DMS53 treated with DMSO at 0.1 percent for 48 hours (cell line): ENCODE measurements around the gene ARPC1A.
"Not testable (repeated sequence)": the region's sequence is repeated elsewhere in the genome, so short reads cannot be mapped to it uniquely, and the experiment has no call there.

Experiments used
- DNase-seq: peaks from one replicate; lab custom pipeline; 2025; ENCODE audit not compliant: unreplicated experiment; lab: John Stamatoyannopoulos, UW

The ARPC1A gene

DNA sequence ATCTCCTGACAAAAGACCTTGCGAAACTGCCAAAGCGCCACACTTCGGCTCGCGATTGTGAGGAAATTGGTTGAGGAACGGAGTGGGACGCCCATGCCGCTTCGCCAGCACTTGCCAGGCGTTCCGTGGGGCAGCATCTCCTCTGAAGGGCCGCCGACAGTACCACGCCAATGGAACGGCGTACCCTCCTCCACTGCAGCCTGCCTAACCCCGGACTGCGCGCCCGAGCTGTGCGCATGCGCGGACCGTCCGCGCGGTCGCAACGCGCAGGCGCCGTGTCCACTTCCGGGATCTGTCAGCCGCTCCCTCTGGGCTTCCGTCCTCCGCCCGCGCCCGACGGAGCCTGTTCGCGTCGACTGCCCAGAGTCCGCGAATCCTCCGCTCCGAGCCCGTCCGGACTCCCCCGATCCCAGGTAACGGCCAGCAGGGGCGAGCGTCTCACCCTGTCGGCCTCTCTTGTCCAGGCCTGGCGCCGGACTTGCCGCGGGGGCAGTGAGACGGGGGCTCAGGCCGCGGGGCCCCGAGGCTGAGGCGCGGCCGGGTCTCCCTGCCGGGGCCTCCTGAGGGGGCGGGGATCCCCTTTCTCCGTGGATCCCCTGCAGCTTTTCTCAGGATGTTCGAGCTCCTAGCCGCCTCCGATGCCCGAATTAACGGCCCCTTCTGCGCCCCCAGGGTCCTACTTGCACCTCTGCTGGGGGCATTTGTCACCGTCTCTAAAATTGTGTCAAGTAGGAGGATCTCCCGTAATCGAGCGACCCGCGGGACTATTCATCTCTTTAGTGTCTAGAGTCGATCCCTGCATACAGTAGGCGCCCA is at the start of gene ARPC1A:
TSS of gene ARPC1A (plus strand) at position 307 of the 816 bp plus-strand sequence. CDS start 7,456 bp downstream, outside the sequence.
- DNase-seq = peak; percentile 93

DNA sequence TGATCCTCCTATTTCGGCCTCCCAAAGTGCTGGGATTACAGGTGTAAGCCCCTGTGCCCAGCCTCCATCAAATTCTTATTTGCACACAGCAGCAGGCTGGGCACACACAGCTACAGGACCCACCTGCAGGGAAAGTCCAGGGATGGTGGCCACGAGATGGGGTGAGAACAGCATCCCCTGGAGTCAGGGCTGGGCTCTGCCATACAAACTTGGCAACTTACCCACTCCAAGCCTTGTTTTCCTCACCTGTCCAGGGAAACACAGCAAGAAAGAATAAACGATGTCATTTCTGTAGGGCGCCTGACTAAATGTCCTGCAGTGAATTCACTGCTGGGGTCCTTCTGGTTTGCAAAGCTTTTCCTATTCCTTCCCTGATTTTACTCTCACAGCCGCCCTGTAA is 47.5 kb upstream of the ARPC1A start:
- DNase-seq = no peak

DNA sequence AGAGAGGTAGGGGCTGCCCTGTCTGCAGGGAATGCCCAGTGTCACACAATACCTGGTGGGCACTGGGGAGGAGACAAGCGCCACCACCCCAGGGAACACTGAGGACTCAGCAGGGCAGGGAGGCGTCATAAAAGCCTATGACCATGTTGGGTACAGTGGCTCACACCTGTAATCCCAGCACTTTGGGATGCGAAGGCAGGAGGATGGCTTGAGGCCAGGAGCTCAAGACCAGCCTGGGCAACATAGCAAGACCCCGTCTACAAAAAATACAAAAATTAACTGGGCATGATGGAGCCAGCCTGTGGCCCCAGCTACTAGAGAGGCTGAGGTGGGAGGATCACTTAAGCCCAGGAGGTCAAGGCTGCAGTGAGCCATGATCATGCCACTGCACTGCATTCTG is 41.5 kb upstream of the ARPC1A start:
- not testable (repeated sequence) for DNase-seq

DNA sequence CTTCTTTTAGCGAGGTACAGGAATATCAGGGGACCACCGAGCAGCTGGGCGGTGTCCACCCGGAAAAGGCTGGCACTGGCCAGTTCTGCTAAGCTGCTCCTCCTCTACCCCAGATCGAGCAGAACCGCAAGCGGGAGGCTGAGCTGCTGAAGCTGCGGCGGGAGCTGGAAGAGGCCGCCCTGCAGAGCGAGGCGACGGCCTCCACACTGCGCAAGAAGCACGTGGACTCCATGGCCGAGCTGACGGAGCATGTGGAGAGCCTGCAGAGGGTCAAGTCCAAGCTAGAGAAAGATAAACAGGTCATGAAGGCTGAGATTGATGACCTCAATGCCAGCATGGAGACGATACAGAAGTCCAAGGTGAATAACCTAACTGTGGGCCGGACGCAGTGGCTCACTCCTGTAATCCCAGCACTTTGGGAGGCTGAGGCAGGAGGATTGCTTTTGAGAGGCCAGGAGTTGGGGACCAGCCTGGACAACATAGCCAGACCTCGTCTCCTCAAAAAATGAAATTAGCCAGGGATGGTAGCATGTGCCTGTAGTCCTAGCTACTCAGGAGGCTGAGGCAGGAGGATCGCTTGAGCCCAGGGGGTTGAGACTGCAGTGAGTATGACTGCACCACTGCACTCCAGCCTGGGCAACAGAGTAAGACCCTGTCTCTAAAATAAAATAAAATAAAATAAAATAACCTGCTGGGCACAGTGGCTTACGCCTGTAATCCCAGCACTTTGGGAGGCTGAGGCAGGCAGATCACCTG is 37.7 kb upstream of the ARPC1A start:
- no peak for DNase-seq

DNA sequence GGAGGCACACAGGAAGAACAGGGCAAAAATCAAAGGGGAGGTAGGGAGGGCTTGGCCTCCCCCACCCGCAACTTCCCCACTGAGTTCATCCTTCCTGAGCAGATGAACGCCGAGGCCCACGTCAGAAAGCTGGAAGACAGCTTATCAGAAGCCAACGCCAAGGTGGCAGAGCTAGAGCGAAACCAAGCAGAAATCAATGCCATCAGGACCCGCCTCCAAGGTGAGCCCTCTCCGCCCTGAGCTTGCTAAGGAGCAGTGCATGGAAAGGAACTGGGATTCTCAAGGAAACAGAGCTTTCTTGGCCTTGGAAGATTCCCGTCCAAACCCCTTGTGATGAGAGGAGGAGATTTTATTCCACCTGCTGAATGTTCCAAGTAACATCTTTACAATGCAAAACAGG is 36.5 kb upstream of the ARPC1A start:
- DNase-seq = no peak

DNA sequence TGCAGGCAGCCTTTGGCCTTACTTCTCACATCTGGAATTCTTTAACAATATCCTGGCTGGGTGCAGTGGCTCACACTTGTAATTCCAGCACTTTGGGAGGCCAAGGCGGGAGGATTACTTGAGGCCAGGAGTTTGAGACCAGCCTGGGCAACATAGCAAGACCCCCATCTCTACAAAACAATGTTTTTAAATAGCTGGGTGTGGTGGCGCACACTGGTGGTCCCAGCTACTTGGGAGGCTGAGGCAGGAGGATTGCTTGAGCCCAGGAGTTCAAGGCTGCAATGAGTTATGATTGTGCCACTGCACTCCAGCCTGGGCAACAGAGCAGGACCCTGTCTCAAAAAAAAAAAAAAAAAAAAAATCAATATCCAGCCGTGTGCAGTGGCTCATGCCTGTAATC is 35.5 kb upstream of the ARPC1A start:
- not testable (repeated sequence) for DNase-seq

DNA sequence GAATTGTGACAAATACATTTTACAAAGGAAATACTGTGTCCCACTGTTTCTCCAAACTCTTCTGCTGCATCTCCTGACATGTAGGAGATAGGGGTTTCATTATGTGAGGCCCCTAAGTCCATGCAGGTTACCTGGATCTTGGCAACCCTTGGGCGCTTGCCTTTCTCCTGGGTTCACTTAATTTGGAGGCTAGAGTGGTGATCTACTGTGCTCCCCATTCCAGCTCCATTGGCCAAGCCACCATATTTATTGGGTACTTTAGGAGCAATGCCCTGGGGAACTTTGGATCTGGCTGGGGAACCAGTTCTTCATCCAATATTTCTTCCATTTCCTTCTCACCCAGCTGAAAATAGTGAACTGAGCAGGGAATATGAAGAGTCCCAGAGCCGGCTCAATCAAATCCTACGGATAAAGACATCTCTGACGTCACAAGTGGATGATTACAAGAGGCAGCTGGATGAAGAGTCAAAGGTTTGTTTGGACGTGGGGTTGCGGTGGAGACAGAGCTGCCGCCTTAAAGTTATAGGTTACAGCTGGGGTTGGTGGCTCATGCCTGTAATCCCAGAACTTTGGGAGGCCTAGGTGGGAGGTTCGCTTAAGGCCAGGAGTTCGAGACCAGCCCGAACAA is 34.6 kb upstream of the ARPC1A start:
- DNase-seq = peak; percentile 75

DNA sequence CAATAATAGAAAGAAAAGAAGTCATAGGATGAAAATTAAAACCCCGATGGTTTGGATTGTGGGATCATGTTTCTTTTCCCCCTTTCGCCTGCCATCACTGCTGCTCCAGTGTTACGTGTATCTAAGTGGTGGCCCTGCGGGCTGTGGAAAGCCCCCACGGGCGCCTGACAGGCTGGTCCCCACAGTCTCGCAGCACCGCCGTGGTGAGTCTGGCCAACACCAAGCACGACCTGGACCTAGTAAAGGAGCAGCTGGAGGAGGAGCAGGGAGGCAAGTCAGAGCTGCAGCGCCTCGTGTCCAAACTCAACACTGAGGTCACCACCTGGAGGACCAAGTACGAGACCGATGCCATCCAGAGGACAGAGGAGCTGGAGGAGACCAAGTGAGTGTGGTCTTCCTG is 33.6 kb upstream of the ARPC1A start:
- DNase-seq = no peak

DNA sequence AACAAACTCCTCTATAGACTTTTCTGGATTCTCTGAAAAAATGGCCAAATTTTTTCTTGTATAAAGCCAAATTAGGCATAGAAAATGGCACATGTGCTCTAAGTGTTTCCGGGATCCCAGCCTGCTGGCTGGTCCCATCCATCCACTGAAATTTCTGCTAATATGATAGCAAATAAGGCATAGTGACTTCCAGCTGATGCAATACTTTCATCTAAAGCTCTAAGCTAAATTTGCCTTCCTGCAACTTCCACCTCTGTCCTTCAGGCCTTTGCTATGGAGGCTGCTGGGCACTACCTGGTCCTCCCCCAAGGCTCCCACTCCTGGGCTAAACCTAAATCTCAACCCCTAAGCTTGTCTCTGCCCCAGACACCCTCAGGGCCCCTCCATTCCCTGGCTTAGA is 32.5 kb upstream of the ARPC1A start:
- DNase-seq = no peak

DNA sequence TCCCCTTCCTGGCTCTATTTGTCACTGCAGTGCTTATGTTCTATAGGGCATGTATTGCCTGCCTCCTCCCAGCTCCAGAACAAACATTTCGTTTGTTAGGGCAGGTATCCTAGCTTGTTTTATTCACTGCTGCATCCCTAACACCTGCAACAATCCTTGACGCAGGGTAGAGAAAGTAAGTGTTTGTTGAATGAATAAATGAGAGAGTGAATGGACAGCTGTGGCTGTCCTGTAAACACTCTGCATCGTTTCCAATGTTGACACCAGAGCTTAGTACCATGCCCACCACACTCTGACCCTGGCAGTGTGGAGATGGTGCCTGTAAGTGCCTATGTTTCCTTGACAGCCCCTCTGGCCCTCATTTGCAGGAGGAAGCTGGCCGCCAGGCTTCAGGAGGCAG is 32.0 kb upstream of the ARPC1A start:
- DNase-seq = no peak

DNA sequence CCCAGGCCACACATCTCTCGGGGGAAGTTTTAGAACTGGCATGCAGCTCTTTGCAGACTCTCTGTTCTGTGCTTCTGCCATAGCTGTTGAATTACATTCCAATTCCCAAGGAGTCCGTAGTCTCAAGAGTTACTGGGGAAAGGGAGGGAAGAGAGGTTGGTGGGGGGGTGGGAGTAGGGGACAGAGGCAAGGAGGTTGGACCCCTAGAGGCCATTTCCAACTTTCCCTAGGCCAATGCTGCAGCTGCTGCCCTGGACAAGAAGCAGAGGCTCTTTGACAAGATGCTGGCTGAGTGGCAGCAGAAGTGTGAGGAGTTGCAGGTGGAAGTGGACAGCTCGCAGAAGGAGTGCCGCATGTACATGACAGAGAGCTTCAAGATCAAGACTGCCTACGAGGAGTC is 29.2 kb upstream of the ARPC1A start:
- no peak for DNase-seq

DNA sequence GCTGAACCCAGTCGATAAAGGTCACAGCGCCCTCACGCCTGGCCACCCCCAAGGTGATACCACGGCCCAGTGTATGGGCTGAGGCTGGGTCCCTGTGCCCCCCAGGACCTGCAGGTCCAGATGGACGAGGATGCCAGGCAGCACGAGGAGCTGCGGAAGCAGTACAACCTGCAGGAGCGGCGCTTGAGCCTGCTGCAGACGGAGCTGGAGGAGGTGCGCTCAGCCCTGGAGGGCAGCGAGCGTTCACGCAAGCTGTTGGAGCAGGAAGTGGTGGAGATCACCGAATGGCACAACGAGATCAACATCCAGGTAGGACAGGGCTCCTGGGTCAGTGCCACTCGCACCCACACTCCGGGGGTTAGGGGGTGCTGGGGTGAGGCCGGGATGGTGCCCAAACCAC is 24.2 kb upstream of the ARPC1A start:
- DNase-seq = no peak

DNA sequence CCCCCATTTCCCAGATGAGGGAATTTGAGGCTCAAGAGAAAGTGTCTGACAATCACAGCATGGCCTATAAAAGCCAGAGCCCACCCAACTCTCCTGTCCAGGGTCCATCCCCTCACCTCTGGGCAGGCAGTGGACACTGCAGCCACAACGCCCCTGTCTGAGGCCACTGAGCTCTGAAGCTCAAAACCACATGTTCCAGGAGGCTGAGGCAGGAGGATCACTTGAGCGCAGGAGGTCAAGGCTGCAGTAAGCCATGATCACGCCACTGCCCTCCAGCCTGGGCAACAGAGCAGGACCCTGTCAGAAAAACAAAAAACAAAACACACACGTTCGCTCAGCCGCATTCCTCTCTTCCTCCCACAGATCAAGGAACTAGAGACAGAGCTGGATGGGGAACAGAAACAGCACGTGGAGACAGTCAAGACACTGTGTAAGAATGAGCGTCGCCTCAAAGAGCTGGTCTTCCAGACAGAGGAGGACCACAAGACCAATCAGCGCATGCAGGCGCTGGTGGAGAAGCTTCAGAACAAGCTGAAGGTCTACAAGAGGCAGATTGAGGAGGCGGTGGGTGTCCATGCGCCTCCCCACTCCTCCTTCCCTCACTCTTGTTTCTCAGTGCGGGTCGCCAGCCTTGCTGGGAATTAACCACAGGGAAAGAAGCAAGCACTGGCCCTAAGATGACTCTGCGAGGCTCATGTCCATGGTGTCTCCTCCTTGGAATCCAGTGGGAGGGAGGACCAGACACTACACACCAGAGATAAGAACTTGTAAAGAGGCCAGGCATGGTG is 20.0 kb upstream of the ARPC1A start:
- DNase-seq = no peak

DNA sequence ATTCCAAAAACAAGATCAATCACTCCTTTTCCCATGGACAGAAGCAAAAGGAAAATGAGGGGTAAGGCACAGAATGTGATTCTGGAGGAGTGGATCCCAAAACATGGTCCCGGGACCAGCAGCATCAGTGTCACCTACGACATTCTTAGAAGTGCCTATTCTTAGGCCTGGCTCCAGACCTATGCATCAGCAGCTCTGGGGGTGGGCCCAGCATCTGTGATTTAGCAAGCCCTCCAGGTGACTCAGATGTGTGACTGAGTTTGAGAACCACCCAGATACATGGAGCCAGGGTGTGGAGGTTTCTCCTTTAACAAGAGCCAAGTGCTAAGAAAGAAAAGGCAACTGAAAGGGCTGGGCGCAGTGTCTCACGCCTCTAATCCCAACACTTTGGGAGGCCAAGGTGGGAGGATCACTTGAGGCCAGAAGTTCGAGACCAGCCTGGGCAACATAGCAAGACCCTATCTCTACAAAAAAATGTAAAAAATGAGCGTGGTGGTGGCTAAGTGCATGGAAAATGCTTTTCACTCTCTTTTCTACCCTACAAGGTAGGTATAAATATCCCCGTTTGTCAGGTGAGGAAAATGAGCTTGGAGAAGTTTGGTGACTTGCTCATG is 17.1 kb upstream of the ARPC1A start:
- no peak for DNase-seq

DNA sequence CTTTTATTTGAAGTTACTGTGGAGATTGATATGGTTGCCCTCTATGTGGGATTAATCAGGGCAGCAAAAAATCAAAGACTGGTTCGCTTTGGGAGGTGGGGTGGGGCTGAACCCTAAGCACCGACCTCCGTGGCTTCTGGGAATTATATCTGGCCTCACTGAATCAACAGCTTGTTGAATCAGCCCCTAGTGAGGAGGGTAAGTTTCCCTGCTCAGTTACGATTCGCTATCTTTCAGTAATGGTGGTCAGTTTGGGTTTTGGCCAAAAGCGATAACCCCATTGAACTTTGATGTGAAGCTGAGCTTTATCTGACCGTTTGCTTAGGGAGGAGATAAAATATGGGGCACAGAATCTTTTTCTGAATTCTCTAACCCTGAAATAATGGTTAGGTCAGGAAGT is 16.6 kb upstream of the ARPC1A start:
- no peak for DNase-seq

DNA sequence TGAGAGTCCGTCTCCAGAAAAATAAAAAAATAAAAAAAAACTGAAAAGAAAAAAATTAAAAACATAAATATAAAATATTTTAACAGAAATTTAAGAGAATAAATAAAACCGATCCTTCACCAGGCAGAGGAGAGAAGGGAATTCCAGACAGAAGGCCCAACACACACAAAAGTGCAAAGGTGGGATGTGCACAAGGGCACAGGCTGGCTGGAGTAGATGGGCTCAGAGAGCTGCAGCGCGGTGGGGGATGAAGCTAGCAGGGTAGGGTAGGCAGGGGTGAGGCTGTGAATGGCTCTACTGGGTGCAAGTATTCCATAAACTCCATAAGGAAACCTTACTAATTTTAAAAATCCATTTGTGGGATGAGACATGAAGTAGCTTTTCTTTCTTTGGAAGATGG is 15.7 kb upstream of the ARPC1A start:
- no peak for DNase-seq

DNA sequence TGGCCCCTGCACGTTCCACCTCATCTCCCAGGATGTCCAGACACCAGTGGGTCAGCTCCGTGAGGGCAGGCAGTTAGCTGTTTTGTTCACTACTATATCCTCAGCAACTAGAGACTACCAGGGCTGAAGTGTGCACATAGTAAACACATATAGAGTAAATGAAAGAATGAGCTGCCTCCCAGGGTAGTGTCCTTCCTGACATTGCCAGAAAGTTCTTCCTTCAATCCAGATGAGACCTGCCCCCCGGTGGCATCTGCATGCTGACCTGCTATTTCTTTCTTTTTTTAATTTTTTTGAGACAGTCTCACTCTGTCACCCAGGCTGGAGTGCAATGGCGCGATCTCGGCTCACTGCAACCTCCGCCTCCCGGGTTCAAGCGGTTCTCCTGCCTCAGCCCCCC is 14.0 kb upstream of the ARPC1A start:
- DNase-seq = no peak

DNA sequence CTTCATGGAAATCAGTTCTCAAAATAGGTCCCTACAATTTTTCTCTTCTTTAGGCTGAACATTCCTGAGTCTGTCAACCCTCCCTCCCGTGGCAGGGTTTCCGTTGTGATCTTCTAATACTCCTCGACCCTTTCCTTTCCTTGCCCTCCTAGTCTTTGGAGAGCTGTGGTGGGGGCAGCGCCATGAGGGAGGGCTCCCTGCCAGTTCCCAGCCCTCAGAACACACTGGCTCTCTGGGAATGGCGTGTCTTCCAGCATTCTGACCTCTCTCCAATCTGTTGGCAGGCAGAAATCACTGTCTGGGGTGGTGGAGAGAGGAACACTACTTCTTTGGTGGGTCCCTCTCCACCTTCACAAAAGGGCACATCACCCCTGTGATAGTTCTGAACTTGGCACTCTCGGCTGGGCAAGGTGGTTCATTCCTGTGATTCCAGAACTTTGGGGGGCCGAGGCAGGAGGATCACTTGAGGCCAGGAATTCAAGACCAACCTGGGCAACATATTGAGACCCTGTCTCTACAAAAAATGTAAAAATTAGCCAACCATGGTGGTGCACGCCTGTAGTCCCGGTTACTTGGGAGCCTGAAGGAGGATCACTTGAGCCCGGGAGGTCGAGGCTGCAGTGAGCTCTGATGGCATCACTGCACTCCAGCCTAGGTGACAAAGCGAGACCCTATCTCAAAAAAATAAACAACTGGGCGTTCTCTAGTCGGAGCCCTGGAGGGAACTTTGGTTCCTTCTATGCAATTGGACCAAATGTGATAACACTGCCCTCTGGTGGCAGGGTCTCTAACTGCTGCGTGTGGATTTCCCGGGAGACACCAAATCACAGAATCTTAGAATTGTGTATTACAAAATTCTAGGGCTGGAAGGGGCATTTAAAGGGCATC is 13.1 kb upstream of the ARPC1A start:
- DNase-seq = peak; percentile 52

DNA sequence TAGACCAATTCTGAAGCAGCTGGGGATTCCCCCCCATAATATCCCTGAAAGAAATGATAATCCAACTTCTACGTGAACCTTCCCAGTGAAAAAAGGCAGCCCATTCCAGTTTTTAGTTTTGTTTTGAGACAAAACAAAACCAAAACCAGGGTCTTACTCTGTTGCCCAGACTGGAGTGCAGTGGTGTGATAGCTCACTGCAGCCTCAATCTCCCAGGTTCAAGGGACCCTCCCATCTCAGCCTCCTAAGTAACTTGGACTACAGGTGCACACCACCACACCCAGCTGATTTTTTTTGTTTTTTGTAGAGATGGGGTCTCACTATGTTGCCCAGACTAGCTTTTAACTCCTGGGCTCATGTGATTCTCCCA is 12.5 kb upstream of the ARPC1A start:
- no peak for DNase-seq

DNA sequence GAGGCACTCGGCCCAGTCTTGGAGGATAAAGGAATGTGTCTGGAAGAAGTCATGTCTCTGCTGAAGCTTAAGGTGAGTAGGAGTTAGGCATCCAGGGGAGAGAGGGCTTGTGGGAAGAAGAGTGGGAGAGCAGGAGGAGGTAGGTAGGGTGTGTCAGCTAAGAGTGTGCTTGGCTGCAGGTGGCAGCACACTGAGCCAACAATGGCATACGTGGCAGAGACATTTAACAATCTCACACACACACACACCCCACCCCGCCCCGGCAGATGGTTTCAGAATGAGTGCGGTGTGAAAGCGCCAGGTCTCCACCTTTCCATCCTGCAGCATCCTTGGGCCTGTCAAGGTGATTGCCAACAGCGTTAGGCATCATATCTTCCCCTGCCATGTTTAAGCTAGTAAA is 11.2 kb upstream of the ARPC1A start:
- DNase-seq = no peak
